HG03460 (cell line): ENCODE results near the gene LGI4.
"Not testable (repeated sequence)": the region's sequence is repeated elsewhere in the genome, so short reads cannot be mapped to it uniquely, and the experiment has no call there.

Experiments used
- ATAC-seq: cut with Tn5 transposase; IDR thresholded peaks from one replicate; pipeline ENCODE4 v1.9.1; 2021; ENCODE audit not compliant: unreplicated experiment

The LGI4 gene

DNA sequence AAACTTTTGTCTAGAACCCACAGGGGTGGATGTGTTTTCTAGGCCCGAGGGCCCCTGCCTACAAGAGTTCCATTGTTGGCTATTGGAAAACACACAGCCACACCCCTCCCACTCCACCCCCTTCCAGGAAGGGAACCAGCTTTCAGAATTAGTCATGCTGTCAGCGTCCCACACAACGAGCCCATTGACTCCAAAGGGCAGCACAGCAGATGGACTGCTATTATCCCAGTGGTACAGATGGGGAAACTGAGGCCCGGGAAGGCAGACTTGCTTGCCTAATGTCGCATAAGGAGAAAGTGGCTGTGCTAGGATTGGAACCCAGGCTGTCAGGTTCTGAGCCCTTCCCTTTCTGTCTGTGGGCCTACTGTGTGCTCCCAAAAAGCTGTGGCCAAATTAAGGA, 27.3 kb downstream of the LGI4 start:
- no peak for ATAC-seq

DNA sequence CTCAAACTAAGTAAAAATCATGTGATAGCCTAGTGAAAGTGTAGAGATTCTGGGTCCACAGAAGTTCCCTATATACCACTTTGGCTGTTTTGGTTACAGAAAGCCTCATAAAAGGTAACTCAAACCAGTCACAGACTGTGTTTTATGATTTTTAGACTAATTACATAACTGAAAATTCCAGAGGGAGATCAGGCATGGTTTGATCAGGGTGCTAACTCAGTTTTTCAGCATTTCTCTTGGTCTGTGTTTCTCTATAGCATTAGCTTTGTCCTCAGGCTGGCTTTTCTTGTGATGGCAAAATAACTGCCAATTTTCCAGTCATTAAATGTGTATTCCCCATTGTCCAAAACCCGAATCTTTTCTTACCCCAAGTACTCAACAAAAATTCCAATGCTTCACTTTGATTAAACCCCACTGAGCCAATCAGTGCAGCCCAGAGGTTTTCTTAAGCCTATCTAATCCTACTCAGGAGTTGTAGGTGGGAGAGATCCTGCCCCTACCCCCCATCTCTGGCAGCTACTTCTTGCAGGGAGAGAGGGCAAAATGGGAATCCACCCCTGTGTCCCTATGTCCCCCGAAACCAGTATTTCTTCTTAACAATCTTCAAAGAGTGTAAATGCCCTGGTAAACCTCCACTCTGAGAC, 27.8 kb downstream of the LGI4 start:
- no peak for ATAC-seq

DNA sequence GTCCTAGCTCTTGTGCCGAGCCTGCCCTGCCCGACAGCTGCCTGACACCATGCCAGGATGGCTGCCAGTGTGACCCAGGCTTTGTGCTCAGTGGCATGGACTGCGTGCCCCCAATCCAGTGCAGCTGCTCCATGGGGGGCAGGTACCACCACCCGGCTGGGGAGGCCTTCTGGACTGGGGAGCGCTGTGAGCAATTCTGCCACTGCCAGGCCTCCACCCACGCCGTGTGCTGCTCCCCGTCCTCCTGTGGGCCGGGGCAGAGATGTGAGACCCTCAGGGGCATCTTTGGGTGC, 28.6 kb downstream of the LGI4 start:
- no peak for ATAC-seq

DNA sequence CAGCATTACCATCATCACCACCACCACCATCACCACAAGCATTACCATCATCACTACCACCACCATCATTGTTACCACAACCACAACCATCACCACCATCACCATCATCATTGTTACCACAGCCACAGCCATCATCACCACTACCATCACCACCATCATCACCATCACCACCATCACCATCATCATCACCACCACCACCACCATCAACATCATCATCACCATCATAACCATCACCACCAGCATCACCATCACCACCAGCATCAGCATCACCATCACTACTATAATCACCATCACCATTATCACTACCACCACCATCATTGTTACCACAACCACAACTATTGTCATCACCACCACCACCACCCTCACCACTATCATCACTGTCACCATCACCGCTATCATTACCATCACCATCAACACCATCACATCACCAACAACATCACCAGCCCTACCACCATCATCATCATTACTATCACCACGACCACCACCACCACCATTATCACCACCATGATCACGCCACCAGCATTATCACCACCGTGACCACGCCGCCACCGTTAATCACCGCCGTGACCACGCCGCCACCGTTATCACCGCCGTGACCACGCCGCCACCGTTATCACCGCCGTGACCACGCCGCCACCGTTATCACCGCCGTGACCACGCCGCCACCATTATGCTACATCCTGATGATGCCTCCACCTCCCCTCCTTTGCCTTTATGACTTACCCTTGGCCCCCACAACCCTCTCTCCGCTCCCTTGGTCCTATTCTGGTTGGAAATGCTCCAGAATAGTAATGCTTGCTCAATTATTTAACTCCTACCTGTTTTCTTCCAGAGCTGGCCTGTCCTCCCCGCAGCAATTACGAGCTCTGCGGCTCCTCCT, 29.2 kb downstream of the LGI4 start:
- no peak for ATAC-seq

DNA sequence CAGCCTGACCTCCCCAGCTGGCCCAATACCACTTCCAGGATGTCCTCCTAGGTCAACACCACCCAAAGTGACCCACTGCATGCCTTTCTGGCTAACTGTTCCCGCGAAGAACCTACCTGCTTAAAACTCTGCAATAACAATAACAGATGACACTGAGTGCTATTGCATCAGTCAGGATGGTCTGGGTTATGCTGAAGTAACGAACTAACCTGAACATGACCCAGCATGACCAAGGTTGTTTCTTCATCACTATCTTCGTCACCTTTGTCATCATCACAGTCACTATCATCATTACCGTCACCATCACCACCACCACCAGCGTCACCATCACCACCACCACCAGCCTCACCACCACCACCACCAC, 29.8 kb downstream of the LGI4 start:
- no peak for ATAC-seq

DNA sequence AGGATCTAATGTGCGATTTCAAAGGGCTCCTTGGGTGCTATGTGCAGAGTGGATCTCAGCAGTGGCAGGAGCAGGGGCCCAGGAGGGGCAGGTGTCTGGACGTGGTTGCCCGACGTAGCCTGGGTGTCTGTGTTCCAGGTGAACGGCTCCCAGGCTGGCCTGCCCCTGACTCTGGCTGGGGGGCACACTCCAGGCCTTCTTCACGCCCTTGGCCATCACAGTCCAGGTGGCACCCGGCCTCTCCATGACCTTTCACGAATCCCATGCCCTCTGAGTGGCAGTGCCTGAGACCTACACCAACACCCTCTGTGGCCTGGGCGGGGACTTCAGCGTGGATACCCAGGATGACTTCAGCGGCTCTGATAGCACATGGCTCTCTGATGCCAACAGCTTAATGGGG, 30.5 kb downstream of the LGI4 start:
- ATAC-seq: no peak

DNA sequence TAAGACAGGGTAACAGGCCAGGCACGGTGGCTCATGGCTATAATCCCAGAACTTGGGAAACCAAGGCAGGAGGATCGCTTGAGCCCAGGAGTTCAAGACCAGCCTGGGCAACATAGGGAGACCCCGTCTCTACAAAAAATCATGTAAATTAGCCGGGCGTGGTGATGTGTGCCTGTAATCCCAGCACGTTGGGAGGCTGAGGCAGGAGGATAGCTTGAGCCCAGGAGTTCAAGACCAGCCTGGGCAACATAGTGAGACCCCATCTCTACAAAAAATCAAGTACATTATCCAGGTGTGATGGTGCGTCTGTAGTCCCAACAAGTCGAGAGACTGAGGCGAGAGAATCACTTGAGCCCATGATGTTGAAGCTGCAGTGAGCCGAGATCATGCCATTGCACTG, 31.2 kb downstream of the LGI4 start:
- ATAC-seq: not testable (repeated sequence)

DNA sequence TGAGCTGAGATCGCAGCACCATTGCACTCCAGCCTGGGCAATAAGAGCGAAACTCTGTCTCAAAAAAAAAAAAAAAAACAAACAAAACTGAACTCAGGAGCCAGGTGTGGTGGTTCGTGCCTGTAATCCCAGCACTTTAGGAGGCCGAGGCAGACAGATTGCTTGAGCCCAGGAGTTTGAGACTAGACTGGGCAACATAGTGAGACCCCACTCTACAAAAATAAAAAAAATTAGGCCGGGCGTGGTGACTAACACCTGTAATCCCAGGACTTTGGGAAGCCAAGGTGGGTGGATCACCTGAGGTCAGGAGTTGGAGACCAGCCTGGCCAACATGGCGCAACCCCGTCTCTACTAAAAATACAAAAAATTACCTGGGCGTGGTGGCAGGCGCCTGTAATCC, 32.9 kb downstream of the LGI4 start:
- not testable (repeated sequence) for ATAC-seq

DNA sequence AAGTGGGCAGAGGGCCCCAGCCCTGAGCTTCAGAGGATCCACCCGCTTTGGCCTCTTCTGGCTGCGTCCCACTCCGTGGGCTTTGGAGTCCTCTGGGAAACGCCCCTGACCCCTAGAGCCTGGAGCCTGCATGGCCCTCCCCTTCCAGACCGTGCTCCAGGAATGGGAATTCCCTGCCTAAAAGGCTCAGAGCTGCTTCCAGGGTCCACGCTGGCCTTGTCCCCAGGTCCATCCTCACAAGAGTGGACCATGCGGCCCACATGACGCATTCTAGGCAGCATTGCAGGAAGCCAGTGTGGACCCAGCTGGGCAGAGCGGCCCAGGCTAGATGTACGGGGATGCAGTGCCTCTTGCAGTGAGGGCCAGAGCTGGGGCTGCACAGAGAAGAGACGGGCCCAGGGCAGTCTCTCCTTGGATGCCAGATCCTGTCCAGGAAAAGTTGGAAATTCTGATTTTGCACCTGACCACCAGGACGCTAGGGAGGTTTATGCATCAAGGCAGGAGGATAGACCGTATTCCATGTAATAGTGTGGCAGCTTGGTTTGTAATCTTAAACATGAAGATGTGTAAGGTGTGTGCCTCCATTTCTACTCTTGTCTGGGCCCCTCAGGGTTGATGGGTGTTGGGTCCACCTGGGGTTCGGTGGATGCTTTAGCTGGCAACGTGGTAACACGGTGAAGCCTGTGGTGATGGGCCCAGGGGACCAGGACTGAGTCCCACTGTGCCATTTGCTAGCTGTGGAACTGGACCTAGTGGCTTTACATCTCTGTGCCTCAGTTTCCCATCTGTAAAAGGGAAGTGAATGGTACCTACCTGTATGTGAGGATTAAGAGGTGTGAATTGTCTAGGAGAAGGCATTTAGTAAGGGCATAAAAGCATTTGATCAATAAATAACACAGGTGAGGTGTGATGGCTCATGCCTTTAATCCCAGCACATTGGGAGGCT, 34.0 kb downstream of the LGI4 start:
- ATAC-seq: no peak

DNA sequence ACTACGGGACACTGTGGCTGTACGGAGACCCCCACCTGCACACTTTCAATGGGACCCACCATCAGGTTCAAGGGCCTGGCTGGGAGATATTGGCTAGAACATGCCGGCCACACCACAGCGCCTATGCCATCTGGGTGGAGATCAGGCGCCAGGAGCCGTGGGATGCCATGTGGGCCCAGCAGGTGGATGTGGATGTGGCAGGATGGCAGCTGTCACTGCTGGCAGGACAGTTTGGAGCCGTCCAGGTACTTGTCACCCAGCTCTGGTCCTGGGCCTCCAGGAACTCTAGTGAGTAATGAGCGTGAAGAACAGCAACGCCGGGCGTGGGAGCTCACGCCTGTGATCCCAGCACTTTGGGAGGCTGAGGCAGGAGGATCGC, 35.0 kb downstream of the LGI4 start:
- ATAC-seq: no peak

DNA sequence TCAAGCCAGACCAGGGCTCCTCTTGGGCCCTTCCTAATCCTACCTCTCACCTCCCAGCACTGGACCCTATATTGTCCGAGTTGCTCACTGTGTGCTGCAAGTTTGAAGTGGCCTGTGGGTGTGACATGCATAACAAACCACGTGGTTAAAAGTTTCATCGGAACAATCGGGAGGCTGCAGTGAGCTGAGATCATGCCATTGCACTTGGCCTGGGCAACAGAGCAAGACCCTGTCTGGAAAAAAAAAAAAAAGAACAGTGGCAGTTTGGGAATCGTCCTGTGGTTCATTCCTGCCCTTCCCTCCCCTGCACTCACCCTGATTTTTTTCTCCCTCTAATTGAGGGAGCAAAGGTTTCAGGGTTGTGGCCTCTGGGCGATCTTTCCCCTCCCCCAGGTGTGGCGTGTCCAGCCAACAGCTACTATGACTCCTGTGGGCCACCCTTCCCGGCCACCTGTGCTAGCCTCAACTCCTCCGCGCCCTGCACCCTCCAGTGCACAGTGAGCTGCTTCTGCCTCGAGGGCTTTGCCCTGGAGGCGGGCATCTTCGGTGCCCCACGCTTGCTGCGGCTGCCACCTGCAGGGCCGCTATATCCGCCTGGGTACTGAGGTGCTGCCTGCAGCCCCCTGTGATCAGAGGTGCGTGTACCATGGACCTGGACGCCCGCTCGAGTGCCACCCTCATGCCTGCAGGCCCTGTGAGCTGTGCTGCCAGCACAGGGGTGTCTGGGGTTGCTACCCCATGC, 35.5 kb downstream of the LGI4 start:
- ATAC-seq: no peak

DNA sequence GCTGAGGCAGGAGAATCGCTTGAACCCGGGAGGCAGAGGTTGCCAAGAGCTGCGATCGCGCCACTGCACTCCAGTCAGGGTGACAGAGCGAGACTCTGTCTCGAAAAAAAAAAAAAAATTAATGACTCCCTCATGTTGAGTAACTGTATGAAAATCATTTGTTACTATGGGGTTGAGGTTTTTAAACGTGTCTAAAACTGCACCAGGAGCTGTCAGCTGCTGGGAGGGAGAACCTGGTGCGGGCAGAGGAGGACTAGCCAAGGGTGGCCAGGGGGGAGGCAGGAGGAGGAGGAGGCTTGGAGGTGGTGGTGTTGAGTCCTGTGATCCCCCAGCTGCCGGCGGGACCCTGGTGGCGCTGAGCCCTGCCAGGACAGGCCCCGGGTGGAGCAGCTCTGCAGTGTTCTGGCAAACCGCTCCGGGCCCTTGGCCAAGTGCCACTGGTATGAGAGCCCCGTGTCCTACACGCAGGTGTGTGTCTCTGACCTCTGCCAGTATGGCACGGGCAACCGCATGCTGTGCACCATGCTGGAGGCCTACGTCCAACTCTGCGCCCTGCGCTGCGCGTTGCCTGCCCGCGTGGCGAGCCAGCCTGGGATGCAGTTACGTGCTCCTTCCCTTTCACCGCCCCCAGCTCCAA, 36.3 kb downstream of the LGI4 start:
- no peak for ATAC-seq

DNA sequence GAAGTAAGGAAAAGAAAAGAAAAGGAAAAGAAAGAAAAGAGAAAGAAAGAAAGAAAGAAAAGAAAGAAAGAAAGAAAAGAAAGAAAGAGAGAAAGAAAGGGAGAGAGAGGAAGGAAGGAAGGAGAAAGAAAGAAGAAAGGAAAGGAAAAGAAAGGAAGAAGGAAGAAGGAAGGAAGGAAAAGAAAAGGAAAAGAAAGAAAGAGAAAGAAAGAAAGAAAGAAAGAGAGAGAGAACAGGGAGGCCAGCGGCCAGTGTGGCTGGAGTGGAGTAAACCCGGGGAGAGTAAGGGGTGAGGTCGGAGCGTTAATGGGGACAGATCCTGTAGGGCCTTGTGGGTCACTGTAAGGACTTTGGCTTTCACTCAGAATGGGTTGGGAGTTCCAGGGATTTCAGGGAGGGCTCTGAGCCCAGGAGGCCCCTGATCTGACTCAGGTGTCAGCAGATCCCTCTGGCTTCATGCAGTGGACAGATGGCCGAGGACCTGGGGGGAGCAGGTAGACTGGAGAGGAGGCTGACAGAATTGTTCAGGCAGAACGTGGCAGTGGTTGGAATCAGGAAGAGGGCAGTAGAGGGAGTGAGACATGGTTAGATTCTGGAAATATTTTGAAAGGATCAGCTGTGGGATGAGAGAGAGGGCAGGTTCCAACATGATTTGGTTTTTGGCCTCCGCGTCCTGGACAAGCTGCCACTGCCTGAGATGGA, 39.0 kb downstream of the LGI4 start:
- no peak for ATAC-seq

DNA sequence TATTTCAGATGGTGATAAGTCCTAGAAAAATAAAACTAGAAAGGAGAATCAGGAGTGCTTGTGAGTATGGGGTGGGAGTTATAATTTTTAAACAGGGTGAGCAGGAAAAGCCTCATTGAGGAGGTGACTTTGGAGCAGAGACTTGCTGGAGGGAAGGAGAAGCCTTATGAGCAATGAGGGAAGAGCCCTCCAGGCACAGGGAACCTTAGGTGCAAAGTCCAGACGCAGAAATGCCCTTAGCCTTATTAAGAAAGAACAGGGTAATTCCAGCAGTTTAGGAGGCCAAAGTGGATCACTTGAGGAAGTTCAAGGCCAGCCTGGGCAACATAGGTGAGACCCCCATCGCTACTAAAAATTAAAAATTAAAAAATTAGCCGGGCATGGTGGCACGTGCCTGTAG, 40.2 kb downstream of the LGI4 start:
- ATAC-seq: no peak

DNA sequence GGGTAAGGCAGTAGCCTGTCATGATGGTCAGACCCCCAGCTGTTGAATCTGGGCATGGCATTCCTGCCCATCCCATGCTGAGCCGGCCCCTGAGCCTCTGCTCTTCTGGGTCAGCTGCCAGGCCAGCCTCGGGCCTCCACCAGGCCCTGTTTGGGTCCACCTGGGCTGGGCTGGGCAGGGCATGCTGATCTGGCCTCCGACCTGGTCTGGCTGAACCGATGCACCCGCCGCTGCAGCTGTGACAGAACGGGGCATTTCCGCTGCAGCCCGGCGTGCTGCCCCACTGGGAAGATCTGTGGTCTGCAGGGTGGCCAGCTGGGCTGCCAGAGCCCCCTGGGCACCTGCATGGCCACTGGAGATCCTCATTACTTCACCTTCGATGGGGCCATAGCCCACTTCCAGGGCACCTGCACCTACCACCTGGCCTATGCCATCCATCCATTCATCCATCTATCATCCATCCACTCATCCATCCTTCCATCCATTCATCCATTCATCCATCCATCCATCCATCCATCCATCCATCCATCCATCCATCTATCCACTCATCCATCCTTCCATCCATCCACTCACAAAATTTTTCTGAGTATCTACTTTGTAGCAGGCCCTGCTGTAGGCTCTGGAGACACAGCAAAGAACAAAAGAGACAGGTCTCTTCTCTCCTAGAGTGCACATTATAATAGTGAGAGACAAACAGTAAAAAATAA, 40.8 kb downstream of the LGI4 start:
- no peak for ATAC-seq

DNA sequence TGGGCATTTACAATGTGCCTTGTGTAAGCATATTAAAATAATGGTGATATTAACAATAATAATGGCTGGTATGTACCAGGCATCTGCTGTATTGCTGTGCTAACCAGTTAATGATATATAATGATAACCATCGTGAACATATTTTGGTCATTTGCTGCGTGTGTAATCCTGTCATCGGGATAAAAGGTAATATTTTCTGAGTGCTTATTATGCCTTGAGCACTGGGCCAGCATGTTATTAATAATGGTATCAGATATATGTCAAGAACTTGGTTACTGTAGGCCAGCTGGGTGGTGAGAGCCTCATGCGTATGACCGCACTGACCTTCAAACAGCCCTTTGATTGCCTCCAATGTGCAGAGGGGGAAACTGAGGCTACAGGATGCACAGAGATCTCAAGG, 41.4 kb downstream of the LGI4 start:
- no peak for ATAC-seq

DNA sequence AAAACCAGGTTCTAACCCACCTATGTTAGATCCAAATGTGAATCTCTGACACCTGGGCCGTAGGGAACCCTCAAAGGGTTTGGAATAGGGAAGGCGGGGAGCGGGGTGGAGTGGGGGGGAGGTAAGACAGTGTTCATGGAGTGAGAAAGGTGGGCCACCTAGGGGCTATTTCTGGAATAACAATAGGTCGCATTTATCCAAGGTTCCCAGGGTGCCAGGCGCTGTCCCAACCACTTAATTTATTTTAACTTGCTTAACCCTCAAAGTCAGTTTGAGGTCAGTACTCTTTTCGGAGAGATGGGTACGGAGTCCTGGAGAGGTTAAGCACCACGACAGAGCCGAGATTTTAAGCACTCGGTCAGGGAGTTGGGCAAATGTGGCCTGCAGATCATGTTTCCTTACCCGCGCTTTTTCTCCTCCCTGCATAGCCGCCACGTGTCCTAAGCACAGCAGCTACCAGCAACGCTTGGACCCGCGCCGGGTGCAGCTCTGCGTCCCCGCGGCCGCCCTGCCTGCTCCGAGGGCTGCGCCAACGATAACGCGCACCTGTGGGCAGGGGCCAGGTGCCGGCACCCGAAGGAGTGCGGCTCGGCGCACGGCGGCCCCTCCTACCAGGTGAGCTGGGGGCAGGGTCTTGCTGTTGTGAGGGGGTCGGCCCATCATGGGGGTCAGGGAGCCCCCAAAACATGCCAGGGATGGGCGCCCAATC, 44.2 kb downstream of the LGI4 start:
- no peak for ATAC-seq

DNA sequence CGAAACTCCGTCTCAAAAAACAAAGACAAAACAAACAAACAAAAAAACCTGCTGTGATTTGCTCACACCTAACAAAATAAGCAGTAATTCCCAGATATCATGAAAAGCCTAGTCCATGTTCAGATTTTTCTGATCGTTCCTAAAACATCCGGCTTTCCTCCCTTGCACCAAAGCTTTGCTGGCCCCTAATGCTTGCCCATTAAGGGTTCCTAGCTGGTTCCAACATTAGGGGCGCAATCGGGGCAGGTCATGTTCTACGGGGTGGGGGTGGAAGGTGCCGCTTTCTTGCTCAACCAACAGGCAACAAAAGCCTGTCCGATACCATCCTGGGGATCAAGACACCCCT, 44.7 kb downstream of the LGI4 start:
- ATAC-seq: no peak

DNA sequence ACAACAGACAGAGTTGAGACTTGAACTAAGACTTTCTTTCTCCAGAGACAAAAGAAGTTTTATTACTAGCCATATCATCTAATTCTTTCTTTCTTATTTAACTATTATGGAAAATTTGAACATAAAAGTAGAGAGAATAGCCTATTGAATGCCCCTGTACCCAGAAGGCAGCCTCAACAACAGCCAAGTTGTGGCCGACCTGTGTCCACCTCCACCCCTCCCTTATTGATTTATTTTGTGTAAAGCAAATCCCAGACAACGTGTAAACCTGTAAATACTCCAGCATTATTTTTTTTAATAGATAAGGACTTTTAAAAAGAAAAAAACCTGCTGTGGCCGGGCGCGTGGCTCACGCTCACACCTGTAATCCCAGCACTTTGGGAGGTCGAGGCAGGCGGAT, 45.3 kb downstream of the LGI4 start:
- ATAC-seq: no peak
